GM12875 (cell line): Measurements from ENCODE around the gene SLIT3.

Source experiments
- H3K4me3 ChIP-seq: one replicate; pipeline ENCODE4 v1.5.1; 2011; ENCODE audit warnings: low read depth, low read length, control low read depth
- TF ChIP-seq, protein P1 (sequence below): IDR thresholded peaks from 2 replicates; pipeline ENCODE4 v1.5.1; 2011; ENCODE audit warnings: low read depth, mild to moderate bottlenecking, control low read depth, inconsistent platforms, low read length, moderate library complexity, borderline replicate concordance; ENCODE audit not compliant: insufficient read depth

SLIT3 gene

DNA sequence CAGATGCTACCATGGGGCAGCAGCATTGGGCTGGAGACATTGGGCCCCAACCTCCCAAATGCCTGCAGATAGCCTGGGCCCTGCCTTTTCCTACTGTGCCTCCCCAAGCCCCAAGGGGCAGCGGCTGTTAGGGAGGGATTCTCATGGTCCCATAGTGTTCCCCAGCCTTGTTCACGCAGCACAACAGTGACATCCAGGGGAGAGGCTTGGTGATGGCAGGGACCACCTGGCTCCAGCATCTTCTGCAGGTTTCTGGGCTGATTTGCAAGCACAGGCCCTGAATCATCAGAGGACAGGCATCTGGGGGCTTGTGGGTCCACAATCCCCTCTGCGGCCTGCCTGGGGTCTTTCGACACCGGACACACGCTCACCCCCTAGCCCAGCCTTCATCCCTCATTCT is 354.6 kb downstream of the SLIT3 start:
- H3K4me3 ChIP-seq: no peak overlapping the region
- TF ChIP-seq, protein P1, sequence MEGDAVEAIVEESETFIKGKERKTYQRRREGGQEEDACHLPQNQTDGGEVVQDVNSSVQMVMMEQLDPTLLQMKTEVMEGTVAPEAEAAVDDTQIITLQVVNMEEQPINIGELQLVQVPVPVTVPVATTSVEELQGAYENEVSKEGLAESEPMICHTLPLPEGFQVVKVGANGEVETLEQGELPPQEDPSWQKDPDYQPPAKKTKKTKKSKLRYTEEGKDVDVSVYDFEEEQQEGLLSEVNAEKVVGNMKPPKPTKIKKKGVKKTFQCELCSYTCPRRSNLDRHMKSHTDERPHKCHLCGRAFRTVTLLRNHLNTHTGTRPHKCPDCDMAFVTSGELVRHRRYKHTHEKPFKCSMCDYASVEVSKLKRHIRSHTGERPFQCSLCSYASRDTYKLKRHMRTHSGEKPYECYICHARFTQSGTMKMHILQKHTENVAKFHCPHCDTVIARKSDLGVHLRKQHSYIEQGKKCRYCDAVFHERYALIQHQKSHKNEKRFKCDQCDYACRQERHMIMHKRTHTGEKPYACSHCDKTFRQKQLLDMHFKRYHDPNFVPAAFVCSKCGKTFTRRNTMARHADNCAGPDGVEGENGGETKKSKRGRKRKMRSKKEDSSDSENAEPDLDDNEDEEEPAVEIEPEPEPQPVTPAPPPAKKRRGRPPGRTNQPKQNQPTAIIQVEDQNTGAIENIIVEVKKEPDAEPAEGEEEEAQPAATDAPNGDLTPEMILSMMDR: 0 out of 2 replicates have a peak, but pooled peaks have one; percentile 1

DNA sequence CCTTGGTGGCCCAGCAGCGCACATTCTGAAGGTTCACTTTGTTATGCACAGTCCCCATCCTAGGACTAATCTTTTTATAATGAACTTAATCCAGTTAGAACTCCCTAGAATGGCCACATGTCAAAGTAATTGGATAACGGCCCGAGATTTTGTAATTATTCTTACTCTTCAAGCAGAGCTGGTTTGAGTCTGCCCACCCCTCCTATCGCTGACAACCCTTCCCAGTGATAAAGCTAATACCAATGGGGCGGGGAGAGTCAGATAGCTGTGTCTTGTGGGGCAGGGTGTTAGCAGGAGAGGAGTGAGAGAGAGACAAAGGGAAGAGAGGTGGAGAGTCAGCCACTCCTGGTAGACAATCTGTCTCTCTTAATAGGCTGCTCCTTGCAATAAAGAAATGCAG is 356.9 kb downstream of the SLIT3 start:
- H3K4me3 ChIP-seq: no peak overlapping the region
- TF ChIP-seq, protein P1: no peak

DNA sequence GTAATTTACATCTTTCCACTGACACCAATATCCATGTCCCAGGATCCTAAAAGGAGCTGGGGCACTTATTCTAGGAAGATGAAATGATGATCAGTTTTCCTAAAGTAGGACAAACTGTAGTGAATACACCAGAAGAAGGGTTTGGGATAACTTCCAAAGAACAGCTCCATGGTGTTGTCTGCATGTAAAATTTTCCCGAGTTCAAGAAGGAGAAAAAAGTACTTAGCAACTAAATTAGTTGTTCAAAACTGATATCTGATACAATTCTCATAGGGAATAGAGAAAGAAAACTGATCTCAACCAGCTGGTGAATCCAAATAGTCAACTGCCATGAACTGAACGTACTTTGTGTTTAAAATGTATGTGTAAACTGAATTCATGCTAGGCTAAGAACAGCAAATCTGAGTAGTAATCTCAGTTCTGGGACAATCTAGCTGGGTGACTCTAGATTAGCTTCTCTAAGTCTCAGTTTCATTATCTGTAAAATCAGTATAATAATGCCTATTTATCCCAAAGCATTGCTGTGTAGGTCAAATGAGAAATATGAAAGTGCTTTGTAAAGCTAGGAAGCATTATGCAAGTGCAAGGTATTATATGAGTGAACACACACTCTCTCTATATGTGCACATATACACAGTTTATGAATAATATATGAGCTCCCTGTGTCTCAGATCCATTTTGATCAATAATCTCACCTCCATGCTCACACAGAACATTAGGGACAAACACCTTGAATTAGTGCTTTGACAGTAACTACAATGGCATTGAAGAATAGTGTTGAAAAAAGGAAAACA is 357.7 kb downstream of the SLIT3 start:
- H3K4me3 ChIP-seq: no peak overlapping the region
- TF ChIP-seq, protein P1: no peak

DNA sequence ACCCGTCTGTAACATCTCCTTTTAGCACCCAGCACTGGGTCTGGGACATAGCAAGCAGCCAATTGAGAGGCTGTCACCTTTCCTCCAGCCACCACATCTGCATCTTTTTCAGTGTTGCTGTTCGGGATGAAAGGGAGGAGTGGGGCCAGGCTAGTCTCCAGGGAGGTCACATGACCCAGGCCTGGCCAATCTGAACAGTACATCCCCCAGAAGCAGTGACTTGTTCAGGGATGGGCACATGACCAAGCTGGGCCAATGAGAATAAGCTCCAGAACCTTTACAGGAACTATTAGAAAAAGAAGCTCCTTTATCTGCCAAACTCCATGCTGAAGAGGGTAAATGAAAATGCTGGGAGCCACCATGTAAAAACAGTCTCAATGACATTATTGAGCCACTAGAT is 359.0 kb downstream of the SLIT3 start:
- TF ChIP-seq, protein P1: no peak
- H3K4me3 ChIP-seq: no peak overlapping the region

DNA sequence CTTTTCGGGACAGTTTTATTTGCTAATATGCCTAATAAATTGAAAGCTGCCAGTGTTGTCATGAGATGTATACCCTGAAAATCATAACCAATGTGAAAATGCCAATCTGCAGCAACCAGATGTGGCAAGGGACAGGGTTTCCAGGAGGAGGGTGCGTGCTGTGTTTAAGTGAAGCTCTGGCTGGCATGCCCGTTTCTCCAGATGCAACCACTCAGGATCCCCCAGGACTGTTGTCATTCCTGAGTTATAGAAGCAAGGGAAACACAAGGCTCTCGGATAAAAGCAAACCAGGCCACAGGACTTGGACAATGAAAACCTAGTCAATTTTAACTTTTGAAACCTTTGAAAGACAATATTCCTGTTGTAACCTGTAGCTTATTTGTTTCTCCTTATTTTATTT is 360.2 kb downstream of the SLIT3 start:
- TF ChIP-seq, protein P1: no peak
- H3K4me3 ChIP-seq: no peak overlapping the region

DNA sequence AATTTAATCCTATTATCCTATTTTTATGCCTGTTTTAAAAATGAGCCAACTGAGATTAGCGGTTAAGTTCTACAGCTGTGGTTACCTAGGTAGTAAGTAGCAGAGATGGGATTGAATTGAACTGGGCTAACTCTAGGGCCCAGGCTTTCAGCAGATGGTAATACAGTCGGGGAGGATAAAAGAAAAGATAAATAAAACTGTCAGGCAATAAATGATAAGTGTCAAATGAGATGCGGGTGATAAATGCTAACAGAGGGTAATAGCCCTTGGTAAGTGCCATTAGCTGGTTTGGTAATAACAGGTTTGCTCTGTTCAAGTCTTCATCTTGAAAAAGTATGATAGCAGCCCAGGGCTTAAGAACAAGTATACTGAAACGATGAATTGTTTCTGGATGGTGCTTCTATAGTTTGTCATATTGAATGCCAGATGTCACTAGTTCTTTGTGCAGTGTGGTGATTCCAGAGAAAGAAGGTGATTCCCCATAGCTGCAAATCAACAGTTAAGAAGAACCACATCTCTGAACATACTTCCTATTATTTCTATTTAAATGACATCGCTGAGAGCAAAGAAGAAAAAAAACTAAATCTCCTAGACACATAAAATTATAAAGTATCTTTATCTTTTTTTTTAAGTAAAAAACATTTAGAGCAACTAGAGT is 360.9 kb downstream of the SLIT3 start:
- TF ChIP-seq, protein P1: no peak
- no peak overlapping the region for H3K4me3 ChIP-seq
